Measurements from ENCODE around the gene ALOX5.

DNA sequence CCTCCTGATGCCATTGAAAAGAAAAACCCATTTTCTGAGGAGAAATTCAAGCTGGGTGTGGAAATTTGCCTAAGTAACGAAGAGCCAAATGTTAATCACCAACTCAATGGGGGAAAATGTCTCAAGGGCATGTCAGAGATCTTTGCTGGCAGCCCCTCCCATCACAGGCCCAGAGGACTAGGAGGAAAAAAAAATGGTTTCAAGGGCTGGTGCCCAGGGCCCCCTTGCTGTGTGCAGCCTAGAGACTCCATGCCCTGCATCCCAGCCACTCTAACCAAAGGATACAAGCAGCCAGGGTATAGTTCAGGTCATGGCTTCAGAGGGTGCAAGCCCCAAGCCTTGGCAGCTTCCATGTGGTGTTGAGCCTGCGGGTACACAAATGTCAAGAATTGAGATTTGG is 106.3 kb downstream of the ALOX5 start:
- TF ChIP-seq, protein P1, sequence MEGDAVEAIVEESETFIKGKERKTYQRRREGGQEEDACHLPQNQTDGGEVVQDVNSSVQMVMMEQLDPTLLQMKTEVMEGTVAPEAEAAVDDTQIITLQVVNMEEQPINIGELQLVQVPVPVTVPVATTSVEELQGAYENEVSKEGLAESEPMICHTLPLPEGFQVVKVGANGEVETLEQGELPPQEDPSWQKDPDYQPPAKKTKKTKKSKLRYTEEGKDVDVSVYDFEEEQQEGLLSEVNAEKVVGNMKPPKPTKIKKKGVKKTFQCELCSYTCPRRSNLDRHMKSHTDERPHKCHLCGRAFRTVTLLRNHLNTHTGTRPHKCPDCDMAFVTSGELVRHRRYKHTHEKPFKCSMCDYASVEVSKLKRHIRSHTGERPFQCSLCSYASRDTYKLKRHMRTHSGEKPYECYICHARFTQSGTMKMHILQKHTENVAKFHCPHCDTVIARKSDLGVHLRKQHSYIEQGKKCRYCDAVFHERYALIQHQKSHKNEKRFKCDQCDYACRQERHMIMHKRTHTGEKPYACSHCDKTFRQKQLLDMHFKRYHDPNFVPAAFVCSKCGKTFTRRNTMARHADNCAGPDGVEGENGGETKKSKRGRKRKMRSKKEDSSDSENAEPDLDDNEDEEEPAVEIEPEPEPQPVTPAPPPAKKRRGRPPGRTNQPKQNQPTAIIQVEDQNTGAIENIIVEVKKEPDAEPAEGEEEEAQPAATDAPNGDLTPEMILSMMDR (conservative IDR thresholded peaks at IDR 0.05; ENCODE audit: low read length) = no peak
- no peak for TF ChIP-seq EZH2phosphoT487 (IDR thresholded peaks at IDR 0.05; ENCODE audit: borderline replicate concordance)
